NT2/D1 (cell line): Measurements from ENCODE around the gene MT1G.

ENCODE experiments used
- SUZ12 ChIP-seq: IDR thresholded peaks from 2 replicates; pipeline ENCODE4 v1.6.1; 2011; ENCODE audit not compliant: insufficient read length, insufficient read depth; ENCODE audit errors: extremely low read depth
- YY1 ChIP-seq: IDR thresholded peaks from 2 replicates; pipeline ENCODE4 v1.6.1; 2011; ENCODE audit not compliant: insufficient read length, insufficient read depth

- no peak for TF ChIP-seq YY1
- TF ChIP-seq SUZ12: no peak
These were observed 45.9 kb upstream of the MT1G start for GRCh38 chr16:56713794-56714193.
